HL-60 (cell line): ENCODE data around the gene PPP1R12B.

Source experiments
- CTCF ChIP-seq: IDR thresholded peaks from one replicate; pipeline ENCODE4 v1.5.1; 2011; ENCODE audit warnings: low read length, control low read depth, inconsistent platforms; ENCODE audit not compliant: insufficient read depth
- GABPA ChIP-seq: IDR thresholded peaks from 2 replicates; pipeline ENCODE4 v1.6.1; 2012; ENCODE audit warnings: low read depth
- POLR2AphosphoS5 ChIP-seq: IDR thresholded peaks from 2 replicates; pipeline ENCODE4 v1.6.1; 2012; ENCODE audit warnings: low read depth
- SPI1 ChIP-seq: IDR thresholded peaks from 2 replicates; pipeline ENCODE4 v1.6.1; 2012; ENCODE audit warnings: low read depth, mild to moderate bottlenecking, borderline replicate concordance
- TF ChIP-seq, protein P1 (sequence below): IDR thresholded peaks from 2 replicates; pipeline ENCODE4 v1.6.1; 2012; ENCODE audit warnings: low read depth; ENCODE audit not compliant: insufficient replicate concordance

DNA sequence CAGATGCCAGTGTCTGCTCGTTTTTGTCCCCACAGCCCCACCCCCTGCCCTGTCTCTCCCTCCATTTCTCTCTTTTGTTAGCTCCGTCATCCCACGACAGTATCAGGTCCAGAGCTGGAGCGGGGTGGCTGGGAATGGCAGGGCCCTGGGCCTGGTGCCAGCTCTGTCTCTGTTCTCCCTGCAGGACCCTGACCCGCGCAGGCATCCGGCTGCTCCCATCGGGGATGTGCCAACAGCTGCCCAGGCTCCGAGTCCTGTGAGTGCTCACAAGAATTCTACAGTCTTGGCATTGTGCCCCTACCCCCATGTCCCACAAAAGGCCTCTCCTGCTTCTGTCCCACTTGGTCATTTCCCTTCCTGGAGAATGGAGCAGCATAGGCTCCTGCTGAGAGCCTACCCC is 44.1 kb upstream of the PPP1R12B start:
- no peak for TF ChIP-seq CTCF
- TF ChIP-seq POLR2AphosphoS5 = no peak
- TF ChIP-seq GABPA = no peak
- TF ChIP-seq, protein P1, sequence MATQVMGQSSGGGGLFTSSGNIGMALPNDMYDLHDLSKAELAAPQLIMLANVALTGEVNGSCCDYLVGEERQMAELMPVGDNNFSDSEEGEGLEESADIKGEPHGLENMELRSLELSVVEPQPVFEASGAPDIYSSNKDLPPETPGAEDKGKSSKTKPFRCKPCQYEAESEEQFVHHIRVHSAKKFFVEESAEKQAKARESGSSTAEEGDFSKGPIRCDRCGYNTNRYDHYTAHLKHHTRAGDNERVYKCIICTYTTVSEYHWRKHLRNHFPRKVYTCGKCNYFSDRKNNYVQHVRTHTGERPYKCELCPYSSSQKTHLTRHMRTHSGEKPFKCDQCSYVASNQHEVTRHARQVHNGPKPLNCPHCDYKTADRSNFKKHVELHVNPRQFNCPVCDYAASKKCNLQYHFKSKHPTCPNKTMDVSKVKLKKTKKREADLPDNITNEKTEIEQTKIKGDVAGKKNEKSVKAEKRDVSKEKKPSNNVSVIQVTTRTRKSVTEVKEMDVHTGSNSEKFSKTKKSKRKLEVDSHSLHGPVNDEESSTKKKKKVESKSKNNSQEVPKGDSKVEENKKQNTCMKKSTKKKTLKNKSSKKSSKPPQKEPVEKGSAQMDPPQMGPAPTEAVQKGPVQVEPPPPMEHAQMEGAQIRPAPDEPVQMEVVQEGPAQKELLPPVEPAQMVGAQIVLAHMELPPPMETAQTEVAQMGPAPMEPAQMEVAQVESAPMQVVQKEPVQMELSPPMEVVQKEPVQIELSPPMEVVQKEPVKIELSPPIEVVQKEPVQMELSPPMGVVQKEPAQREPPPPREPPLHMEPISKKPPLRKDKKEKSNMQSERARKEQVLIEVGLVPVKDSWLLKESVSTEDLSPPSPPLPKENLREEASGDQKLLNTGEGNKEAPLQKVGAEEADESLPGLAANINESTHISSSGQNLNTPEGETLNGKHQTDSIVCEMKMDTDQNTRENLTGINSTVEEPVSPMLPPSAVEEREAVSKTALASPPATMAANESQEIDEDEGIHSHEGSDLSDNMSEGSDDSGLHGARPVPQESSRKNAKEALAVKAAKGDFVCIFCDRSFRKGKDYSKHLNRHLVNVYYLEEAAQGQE = no peak
- TF ChIP-seq SPI1 = no peak
